ENCODE results near the gene ITGAD. TPM values are rescaled to one million over a fixed set of nuclear protein-coding genes. Genes with fewer than 3 reads are reported as not detected.
A peak's percentile ranks its signal among the peaks of the same experiment; 100 is the strongest.

The ITGAD gene
- total and polyA plus RNA-seq, 8 donors: 0.04 to 0.35 (median 0.24) TPM; not detected in 2

DNA sequence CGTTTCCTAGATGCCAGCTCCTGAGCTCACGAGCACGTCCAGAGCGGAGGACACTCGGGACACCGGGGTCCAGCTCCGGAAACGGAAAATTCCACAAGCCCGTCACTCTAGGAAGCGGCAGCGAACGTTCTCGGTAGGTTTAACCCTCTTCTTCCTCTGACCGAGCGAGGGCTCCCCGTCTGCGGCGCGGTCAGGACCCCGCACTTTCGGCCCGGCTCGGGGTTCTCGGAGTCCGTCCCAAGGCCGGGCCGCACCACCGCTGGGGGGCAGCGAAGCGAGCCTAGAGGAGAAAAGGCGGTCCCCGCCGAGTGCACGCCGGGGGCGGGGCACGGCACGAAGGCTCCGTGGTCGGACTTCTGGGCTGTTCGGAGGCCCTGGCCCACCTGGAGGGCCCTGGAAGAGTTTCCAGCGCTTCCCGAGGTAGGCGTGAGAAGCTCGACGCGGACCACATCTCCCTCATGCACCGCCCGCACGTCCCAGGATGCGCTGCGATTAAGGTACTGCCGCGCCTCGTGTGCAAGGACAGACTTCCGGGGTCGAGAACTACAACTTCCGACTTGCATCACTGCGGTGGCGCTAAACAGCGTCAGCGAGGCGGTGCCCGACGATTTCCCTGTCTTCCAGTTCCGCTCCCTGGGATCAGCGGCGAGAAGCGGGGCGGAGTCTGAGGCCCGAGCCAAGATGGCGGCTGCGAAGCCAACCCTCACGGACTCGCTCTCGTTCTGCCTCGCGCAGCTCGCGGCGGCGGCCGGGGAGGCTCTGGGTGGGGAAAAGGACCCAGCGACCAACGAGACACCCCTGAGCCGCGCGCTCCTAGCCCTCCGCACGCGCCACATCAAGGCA is 65.9 kb downstream of the ITGAD start, which contains the start of gene ARMC5:
Gene ARMC5 (plus strand): TSS at position 658 of the 843 bp plus-strand sequence. CDS start 24 bp downstream, at position 682.
- Histone ChIP-seq H3K36me3 (peaks cover 0 to 24% of the 10 kb centered on the region in 2 donors), H3K4me3 (peak within 1 kb of the TSS; percentile 79 to 82), H3K9me3 (no peaks in the 10 kb centered on the region), H3K27me3 (no peaks in the 10 kb centered on the region), H3K4me1 (peaks cover 23 to 59% of the 10 kb centered on the region in 2 donors), H3K27ac (peak within 1 kb of the TSS; percentile 99 to 100)
- TF ChIP-seq, protein P1, sequence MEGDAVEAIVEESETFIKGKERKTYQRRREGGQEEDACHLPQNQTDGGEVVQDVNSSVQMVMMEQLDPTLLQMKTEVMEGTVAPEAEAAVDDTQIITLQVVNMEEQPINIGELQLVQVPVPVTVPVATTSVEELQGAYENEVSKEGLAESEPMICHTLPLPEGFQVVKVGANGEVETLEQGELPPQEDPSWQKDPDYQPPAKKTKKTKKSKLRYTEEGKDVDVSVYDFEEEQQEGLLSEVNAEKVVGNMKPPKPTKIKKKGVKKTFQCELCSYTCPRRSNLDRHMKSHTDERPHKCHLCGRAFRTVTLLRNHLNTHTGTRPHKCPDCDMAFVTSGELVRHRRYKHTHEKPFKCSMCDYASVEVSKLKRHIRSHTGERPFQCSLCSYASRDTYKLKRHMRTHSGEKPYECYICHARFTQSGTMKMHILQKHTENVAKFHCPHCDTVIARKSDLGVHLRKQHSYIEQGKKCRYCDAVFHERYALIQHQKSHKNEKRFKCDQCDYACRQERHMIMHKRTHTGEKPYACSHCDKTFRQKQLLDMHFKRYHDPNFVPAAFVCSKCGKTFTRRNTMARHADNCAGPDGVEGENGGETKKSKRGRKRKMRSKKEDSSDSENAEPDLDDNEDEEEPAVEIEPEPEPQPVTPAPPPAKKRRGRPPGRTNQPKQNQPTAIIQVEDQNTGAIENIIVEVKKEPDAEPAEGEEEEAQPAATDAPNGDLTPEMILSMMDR (IDR thresholded peaks at IDR 0.05): peak; percentile 42 to 51
- intact Hi-C loops (cut with DNase I): no loop called here
- DNase-seq: peak; percentile 98 to 99 (median 98)
- peak; percentile 87 for ATAC-seq

DNA sequence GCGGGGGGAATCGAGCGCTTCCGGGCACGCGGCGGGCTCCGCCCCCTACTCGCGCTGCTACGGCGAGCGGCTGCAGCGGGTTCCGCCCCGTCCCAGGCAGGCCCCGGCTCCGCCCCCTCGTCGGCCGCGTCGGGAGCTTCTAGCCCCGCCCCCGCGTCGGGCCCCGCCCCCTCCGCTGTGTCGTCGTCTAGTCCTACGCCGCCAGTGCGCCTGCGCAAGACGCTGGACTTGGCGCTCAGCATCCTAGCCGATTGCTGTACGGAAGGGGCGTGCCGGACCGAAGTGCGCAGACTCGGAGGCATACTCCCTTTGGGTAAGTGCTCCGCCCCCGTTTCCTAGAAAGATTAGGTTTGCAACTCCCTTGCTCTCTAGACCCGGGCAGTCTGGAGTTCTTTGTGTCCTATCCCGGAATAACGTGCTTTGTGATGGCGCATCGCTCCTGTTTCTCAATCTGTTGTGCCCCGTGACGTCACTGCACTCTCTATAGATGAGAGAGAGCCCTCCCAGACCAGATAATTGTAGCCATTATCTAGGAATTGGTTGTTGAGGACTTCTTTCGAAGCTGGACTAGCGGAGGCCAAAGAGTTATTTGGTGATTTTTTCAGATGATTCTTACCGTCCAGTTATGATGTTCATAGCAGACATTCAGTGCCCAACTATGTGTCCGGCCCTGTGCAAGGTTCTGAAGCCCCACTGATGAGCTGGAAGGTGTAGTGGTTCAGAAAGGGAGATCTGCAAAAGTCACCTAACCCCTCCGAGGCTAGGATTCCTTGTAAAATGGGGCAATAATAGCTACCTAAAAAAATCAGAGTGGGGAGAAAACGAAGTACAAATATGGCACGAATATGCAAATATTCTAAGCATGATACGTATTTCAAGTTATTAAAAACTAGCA is 66.8 kb downstream of the ITGAD start:
- Histone ChIP-seq H3K9me3 (no peaks in the 10 kb centered on the region), H3K36me3 (peaks cover 0 to 33% of the 10 kb centered on the region in 2 donors), H3K4me1 (peaks cover 23 to 52% of the 10 kb centered on the region in 2 donors), H3K27me3 (no peaks in the 10 kb centered on the region), H3K27ac (peak overlapping the region; percentile 99 to 100), H3K4me3 (peak overlapping the region; percentile 79 to 82)
- ATAC-seq: peak; percentile 90
- TF ChIP-seq, protein P1 (IDR thresholded peaks at IDR 0.05): no peak
- intact Hi-C loops (cut with DNase I): no loop called here
- DNase-seq: peak; percentile 99 to 100 (median 100)

DNA sequence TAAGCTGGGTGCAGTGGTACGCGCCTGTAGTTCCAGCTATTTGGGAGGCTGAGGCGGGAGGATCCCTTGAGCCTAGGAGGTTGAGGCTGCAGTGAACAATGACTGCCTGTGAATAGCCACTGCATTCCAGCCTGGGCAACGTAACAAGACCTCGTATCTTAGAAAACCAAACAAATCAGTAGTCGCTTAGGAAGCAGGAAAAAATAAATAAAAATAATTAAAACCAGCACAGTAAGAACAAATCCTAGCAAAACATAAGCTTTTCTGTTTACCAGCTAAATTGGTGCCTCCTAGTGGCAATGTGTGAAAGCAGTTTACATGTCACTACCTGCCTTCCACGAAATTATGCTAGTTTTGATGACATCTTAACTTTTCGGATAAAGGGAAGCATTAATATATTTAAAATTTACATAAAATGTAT is 67.5 kb downstream of the ITGAD start:
- ATAC-seq (no peak), DNase-seq (no peak)
- peaks cover 0 to 39% of the 10 kb centered on the region in 2 donors for H3K36me3 ChIP-seq
- H3K27ac ChIP-seq: peak overlapping the region; percentile 99 to 100
- H3K4me3 ChIP-seq: peak overlapping the region; percentile 33 to 82
- TF ChIP-seq, protein P1 (IDR thresholded peaks at IDR 0.05): peak; percentile 51 to 59
- no peaks in the 10 kb centered on the region for H3K27me3 ChIP-seq
- peaks cover 18 to 45% of the 10 kb centered on the region in 2 donors for H3K4me1 ChIP-seq
- intact Hi-C loops (cut with DNase I): no loop called here
- H3K9me3 ChIP-seq: no peaks in the 10 kb centered on the region

DNA sequence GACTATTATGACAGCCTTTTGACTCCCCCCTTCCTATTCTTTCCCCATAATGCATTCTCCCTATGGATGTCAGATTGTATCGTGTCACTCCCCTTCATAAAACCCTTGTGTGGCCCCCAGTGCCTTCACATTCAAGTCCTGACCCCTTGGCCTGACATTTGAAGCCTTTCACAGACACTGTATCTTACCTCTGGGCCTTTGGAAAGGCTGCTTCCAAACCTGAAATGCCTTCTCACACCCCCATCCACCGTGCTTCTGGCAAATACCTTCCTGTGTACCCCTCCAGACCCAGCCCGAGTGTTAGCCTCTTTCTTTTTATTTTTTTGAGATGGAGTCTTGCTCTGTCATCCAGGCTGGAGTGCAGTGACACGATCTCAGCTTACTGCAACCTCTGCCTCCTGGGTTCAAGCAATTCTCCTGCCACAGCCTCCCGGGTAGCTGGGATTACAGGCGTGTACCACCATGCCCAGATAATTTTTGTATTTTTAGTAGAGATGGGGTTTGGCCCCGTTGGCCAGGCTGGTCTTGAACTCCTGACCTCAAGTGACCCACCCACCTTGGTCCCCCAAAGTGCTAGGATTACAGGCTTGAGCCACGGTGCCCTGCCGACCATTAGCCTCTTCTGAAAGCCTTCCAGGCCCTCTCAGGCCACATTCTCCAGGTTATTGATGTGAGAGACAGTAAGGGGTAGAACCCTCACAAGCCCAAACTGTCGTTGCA is 68.2 kb downstream of the ITGAD start:
- Histone ChIP-seq H3K4me1 (peaks cover 18 to 38% of the 10 kb centered on the region in 2 donors), H3K36me3 (peaks cover 0 to 47% of the 10 kb centered on the region in 2 donors), H3K9me3 (no peaks in the 10 kb centered on the region), H3K27ac (no peak overlapping the region), H3K27me3 (no peaks in the 10 kb centered on the region), H3K4me3 (no peak overlapping the region)
- TF ChIP-seq, protein P1 (IDR thresholded peaks at IDR 0.05): no peak
- DNase-seq: no peak
- no peak for ATAC-seq
- intact Hi-C loops (cut with DNase I): no loop called here
